HEK293 (cell line): ENCODE measurements around the gene LGALS3BP.

Experiments used
- CTCF ChIP-seq: fragments of 450-650 bp; formaldehyde crosslinking; IDR thresholded peaks from 2 replicates; pipeline ENCODE4 v1.5.1; 2016; ENCODE audit warnings: missing biosample characterization, missing genetic modification characterization
- MYNN ChIP-seq: fragments of 450-650 bp; formaldehyde crosslinking; IDR thresholded peaks from 2 replicates; pipeline ENCODE4 v1.5.1; 2016; ENCODE audit warnings: missing biosample characterization, missing genetic modification characterization, borderline replicate concordance
- PBX3 ChIP-seq: sonication (generic); formaldehyde crosslinking; IDR thresholded peaks from 2 replicates; pipeline ENCODE4 v1.8.1; 2022; ENCODE audit warnings: mild to moderate bottlenecking, moderate library complexity, missing genetic modification reagents
- SCRT1 ChIP-seq: fragments of 450-650 bp; formaldehyde crosslinking; IDR thresholded peaks from 2 replicates; pipeline ENCODE4 v1.5.1; 2016; ENCODE audit warnings: missing biosample characterization, missing genetic modification characterization, borderline replicate concordance
- TCF7L2 ChIP-seq: IDR thresholded peaks from 2 replicates; pipeline ENCODE4 v1.6.1; 2011; ENCODE audit warnings: low read depth, mild to moderate bottlenecking, inconsistent platforms, low read length, moderate library complexity, borderline replicate concordance
- YY1 ChIP-seq: fragments of 450-650 bp; formaldehyde crosslinking; IDR thresholded peaks from 2 replicates; pipeline ENCODE4 v1.5.1; 2018; ENCODE audit warnings: missing biosample characterization, missing genetic modification characterization
- ZBTB17 ChIP-seq: fragments of 450-650 bp; formaldehyde crosslinking; IDR thresholded peaks from 2 replicates; pipeline ENCODE4 v1.5.1; 2016; ENCODE audit warnings: missing biosample characterization, missing genetic modification characterization
- ZBTB20 ChIP-seq: fragments of 450-650 bp; formaldehyde crosslinking; IDR thresholded peaks from 2 replicates; pipeline ENCODE4 v1.5.1; 2016; ENCODE audit warnings: missing biosample characterization, missing genetic modification characterization
- ZNF10 ChIP-seq: fragments of 450-650 bp; formaldehyde crosslinking; IDR thresholded peaks from 2 replicates; pipeline ENCODE4 v1.5.1; 2017; ENCODE audit warnings: missing biosample characterization, missing genetic modification characterization
- ZNF366 ChIP-seq: fragments of 450-650 bp; formaldehyde crosslinking; conservative IDR thresholded peaks from 2 replicates; pipeline ENCODE4 v1.5.1; 2016; ENCODE audit warnings: missing biosample characterization, missing genetic modification characterization
- ZNF768 ChIP-seq: fragments of 450-650 bp; formaldehyde crosslinking; IDR thresholded peaks from 2 replicates; pipeline ENCODE4 v1.5.1; 2018; ENCODE audit warnings: missing biosample characterization, mild to moderate bottlenecking, missing genetic modification characterization
- ZSCAN4 ChIP-seq: fragments of 450-650 bp; formaldehyde crosslinking; IDR thresholded peaks from 2 replicates; pipeline ENCODE4 v1.5.1; 2017; ENCODE audit warnings: missing biosample characterization, missing genetic modification characterization

GRCh38 chr17:78988152-78988551 lies 8.4 kb upstream of the LGALS3BP start:
- TF ChIP-seq CTCF (tag by site-specific recombination), result no peak
- no peak for TF ChIP-seq ZBTB17 (tag by site-specific recombination)
- no peak for TF ChIP-seq ZNF366 (tag by site-specific recombination)
- TF ChIP-seq YY1 (tag by site-specific recombination), result no peak
- TF ChIP-seq ZNF10 (tag by site-specific recombination), result no peak
- no peak for TF ChIP-seq ZSCAN4
- TF ChIP-seq TCF7L2, result no peak
- TF ChIP-seq SCRT1 (tag by site-specific recombination), result no peak
- no peak for TF ChIP-seq MYNN (tag by site-specific recombination)
- TF ChIP-seq PBX3 (CRISPR knock-in tag), result no peak
- TF ChIP-seq ZBTB20 (tag by site-specific recombination), result no peak
- TF ChIP-seq ZNF768, result no peak
